IMR-90 (cell line): ENCODE data around the gene SERBP1. TPM values are rescaled to one million over a fixed set of nuclear protein-coding genes. Genes with fewer than 3 reads are reported as not detected.

Experiments
- ATAC-seq: fragments of 200-7000 bp; cut with Tn5 transposase; 2 replicates; pipeline ENCODE4 v1.9.1; 2020; ENCODE audit warnings: low read depth, mild to moderate bottlenecking, moderate library complexity
- BruUV-seq: library from RNA; stranded (reverse); fragments of 400-500 nt; replicated peaks from 2 replicates; lab custom pipeline; 2021; lab: Mats Ljungman, UMichigan
- CTCF ChIA-PET: fragments of 300-600 bp; formaldehyde crosslinking; extraction: SDS; loops from one replicate; lab custom pipeline; 2021; ENCODE audit warnings: antibody characterized with exemption; lab: Yijun Ruan, JAX
- POLR2A ChIA-PET: fragments of 300-600 bp; sonication (Branson Sonifier 250); formaldehyde crosslinking; loops from one replicate; lab custom pipeline; 2022; ENCODE audit warnings: antibody characterized with exemption; ENCODE audit not compliant: unreplicated experiment; lab: Charles Lee
- DNase-seq: peaks from one replicate; pipeline ENCODE4 v3.0.0; 2013
- H2AFZ ChIP-seq: replicated peaks from 2 replicates; pipeline ENCODE3; 2013; ENCODE audit warnings: low read length, mild to moderate bottlenecking; ENCODE audit not compliant: poor library complexity
- H2AK5ac ChIP-seq: 2 replicates; pipeline ENCODE4 v1.6.1; 2013; ENCODE audit warnings: low read depth, low read length, inconsistent platforms
- H2AK9ac ChIP-seq: replicated peaks from 2 replicates; pipeline ENCODE3; 2013; ENCODE audit warnings: mild to moderate bottlenecking, low read depth, low read length, moderate library complexity; ENCODE audit not compliant: poor library complexity
- H2BK120ac ChIP-seq: 2 replicates; pipeline ENCODE4 v1.6.1; 2013; ENCODE audit warnings: low read depth, low read length, inconsistent platforms
- H2BK15ac ChIP-seq: 3 replicates; pipeline ENCODE4 v1.6.1; 2013; ENCODE audit warnings: low read depth, low read length, inconsistent platforms
- H2BK20ac ChIP-seq: 2 replicates; pipeline ENCODE4 v1.6.1; 2013; ENCODE audit warnings: low read depth, mild to moderate bottlenecking, inconsistent platforms, low read length, moderate library complexity
- H2BK5ac ChIP-seq: 2 replicates; pipeline ENCODE4 v1.6.1; 2013; ENCODE audit warnings: mild to moderate bottlenecking, low read depth, low read length, inconsistent platforms; ENCODE audit not compliant: poor library complexity, severe bottlenecking
- H3K14ac ChIP-seq: replicated peaks from 2 replicates; pipeline ENCODE4 v1.6.1; 2013; ENCODE audit warnings: low read depth, low read length, inconsistent platforms
- H3K18ac ChIP-seq: 2 replicates; pipeline ENCODE4 v1.6.1; 2013; ENCODE audit warnings: low read depth, low read length, control low read depth
- H3K23ac ChIP-seq: 2 replicates; pipeline ENCODE4 v1.6.1; 2013; ENCODE audit warnings: low read depth, low read length, inconsistent platforms
- H3K27ac ChIP-seq: 2 replicates; pipeline ENCODE4 v1.5.1; 2013; ENCODE audit warnings: mild to moderate bottlenecking, control low read depth, low read length; ENCODE audit not compliant: insufficient read depth
- H3K27me3 ChIP-seq: 2 replicates; pipeline ENCODE4 v1.6.1; 2013; ENCODE audit warnings: low read length; ENCODE audit not compliant: control insufficient read depth, insufficient read depth
- H3K36me3 ChIP-seq: 2 replicates; pipeline ENCODE4 v1.6.1; 2013; ENCODE audit warnings: low read length, mixed read lengths; ENCODE audit not compliant: control insufficient read depth, insufficient read depth
- H3K4ac ChIP-seq: 2 replicates; pipeline ENCODE4 v1.6.1; 2013; ENCODE audit warnings: low read depth, low read length, inconsistent platforms
- H3K4me1 ChIP-seq: 2 replicates; pipeline ENCODE4 v1.6.1; 2013; ENCODE audit warnings: low read length, mixed read lengths; ENCODE audit not compliant: control insufficient read depth, insufficient read depth
- H3K4me2 ChIP-seq: 2 replicates; pipeline ENCODE4 v1.6.1; 2013; ENCODE audit warnings: low read depth, mild to moderate bottlenecking, control low read depth, low read length, moderate library complexity
- H3K4me3 ChIP-seq: 2 replicates; pipeline ENCODE4 v1.5.1; 2013; ENCODE audit warnings: low read depth, mild to moderate bottlenecking, control low read depth, low read length, moderate library complexity; ENCODE audit not compliant: insufficient read depth
- H3K56ac ChIP-seq: 2 replicates; pipeline ENCODE4 v1.6.1; 2013; ENCODE audit warnings: low read length, inconsistent platforms; ENCODE audit not compliant: insufficient read depth; ENCODE audit errors: extremely low read depth
- H3K79me1 ChIP-seq, 2 experiments: 2 replicates each; pipeline ENCODE4 v1.6.1; 2013; ENCODE audit warnings: low read length in 2 of 2, inconsistent platforms in 1 of 2, low read depth in 1 of 2
- H3K9ac ChIP-seq: 2 replicates; pipeline ENCODE4 v1.6.1; 2013; ENCODE audit warnings: low read depth, low read length, control low read depth
- H3K9me1 ChIP-seq: 2 replicates; pipeline ENCODE4 v1.6.1; 2013; ENCODE audit warnings: low read length, inconsistent platforms; ENCODE audit not compliant: insufficient read depth
- H3K9me3 ChIP-seq: 2 replicates; pipeline ENCODE4 v1.6.1; 2013; ENCODE audit warnings: low read length; ENCODE audit not compliant: control insufficient read depth, insufficient read depth
- H4K20me1 ChIP-seq: 2 replicates; pipeline ENCODE4 v1.6.1; 2013; ENCODE audit warnings: low read length, inconsistent platforms; ENCODE audit not compliant: insufficient read depth
- H4K5ac ChIP-seq: 2 replicates; pipeline ENCODE4 v1.6.1; 2013; ENCODE audit warnings: mild to moderate bottlenecking, low read depth, low read length, control low read depth
- H4K8ac ChIP-seq, 2 experiments: 2 replicates each; pipeline ENCODE4 v1.6.1; 2013; ENCODE audit warnings: low read depth in 2 of 2, low read length in 2 of 2, control low read depth in 1 of 2, inconsistent platforms in 1 of 2
- H4K91ac ChIP-seq: 2 replicates; pipeline ENCODE4 v1.6.1; 2013; ENCODE audit warnings: low read depth, low read length, inconsistent platforms; ENCODE audit not compliant: insufficient read depth
- CHD1 ChIP-seq: IDR thresholded peaks from 2 replicates; pipeline ENCODE4 v1.6.1; 2012; ENCODE audit warnings: low read depth, low read length, improper control_type of control experiment
- CTCF ChIP-seq: conservative IDR thresholded peaks from 2 replicates; pipeline ENCODE4 v1.5.1; 2012; ENCODE audit warnings: mild to moderate bottlenecking, low read depth, low read length, improper control_type of control experiment
- MAFK ChIP-seq: IDR thresholded peaks from 2 replicates; pipeline ENCODE4 v1.6.1; 2012; ENCODE audit warnings: low read depth, low read length, improper control_type of control experiment
- MXI1 ChIP-seq: IDR thresholded peaks from 2 replicates; pipeline ENCODE4 v1.6.1; 2012; ENCODE audit warnings: low read depth, mild to moderate bottlenecking, low read length, moderate library complexity, borderline replicate concordance
- RAD21 ChIP-seq: IDR thresholded peaks from 2 replicates; pipeline ENCODE4 v1.6.1; 2012; ENCODE audit warnings: low read length, improper control_type of control experiment
- USF2 ChIP-seq: fragments of 150-350 bp; IDR thresholded peaks from 2 replicates; pipeline ENCODE4 v1.6.1; 2017; ENCODE audit warnings: mild to moderate bottlenecking, antibody characterized with exemption, low read length, low read depth
- WGBS, 2 experiments: methylation state at CpG; one replicate each; pipeline versions ENCODE4 v1.1.5 to v1.1.7; 2013; ENCODE audit warnings: missing lambda C conversion rate in 2 of 2; ENCODE audit not compliant: insufficient read length in 1 of 2; ENCODE audit errors: extremely low coverage in 2 of 2; 5-methylcytosine and 5-hydroxymethylcytosine counted together
- dilution Hi-C: fragments of 300-500 bp; cut with HindIII; formaldehyde crosslinking; loops from one replicate; pipeline ENCODE4 v1.14.3; 2018; ENCODE audit warnings: low sequenced_read_pairs; ENCODE audit not compliant: unreplicated experiment
- in situ Hi-C: fragments of 300-500 bp; cut with MboI; formaldehyde crosslinking; loops from 3 replicates; pipeline ENCODE4 v1.14.3; 2019; ENCODE audit warnings: low sequenced_read_pairs, inconsistent platforms, mixed read lengths
- intact Hi-C: fragments of 100-400 bp; cut with micrococcal nuclease; formaldehyde crosslinking; loops from 2 replicates; pipeline ENCODE4 v1.10.0; 2022
- polyA plus RNA-seq, 3 experiments: library from polyadenylated mRNA; depleted of rRNA; stranded (reverse); fragments of >200 nt; gene quantifications; 2 replicates each; pipeline ENCODE4 v1.2.3, GENCODE V29; 2012; ENCODE audit warnings: low replicate concordance in 1 of 3
- total RNA-seq: library from RNA; depleted of rRNA; stranded (reverse); fragments of >200 nt; gene quantifications from 2 replicates; pipeline ENCODE4 v1.2.3, GENCODE V29; 2012

The SERBP1 gene
- total and polyA plus RNA-seq, 2 of the 4 experiments (the other 2 are of a cell fraction), result 94.1 to 153 TPM

GRCh38 chr1:67404212-67404620 lies 26.0 kb downstream of the SERBP1 start:
- H2AK9ac ChIP-seq, result no peak overlapping the region
- dilution Hi-C loops (no loop called here), in situ Hi-C loops (loop anchor here (25.0 kb wide), 1 partner anchor 358 kb away; no protein-coding TSS in a partner anchor), intact Hi-C loops (no loop called here)
- H3K36me3 ChIP-seq, result peaks cover 3% of the 10 kb centered on the region
- H2BK5ac ChIP-seq, result no peak overlapping the region
- H2AK5ac ChIP-seq, result no peak overlapping the region
- no peak overlapping the region for H3K4ac ChIP-seq
- no peak overlapping the region for H4K91ac ChIP-seq
- POLR2A ChIA-PET, result no interaction called here
- no peak overlapping the region for H3K14ac ChIP-seq
- 0 out of 2 replicates have a peak overlapping the region, but pooled peaks have one; percentile 41 for H3K23ac ChIP-seq
- no peak overlapping the region for H3K56ac ChIP-seq
- H2BK20ac ChIP-seq, result no peak overlapping the region
- no peak overlapping the region for H3K4me2 ChIP-seq
- H3K9me3 ChIP-seq, result no peaks in the 10 kb centered on the region
- no peak overlapping the region for H3K4me3 ChIP-seq
- no peaks in the 10 kb centered on the region for H3K27me3 ChIP-seq
- H2BK15ac ChIP-seq, result no peak overlapping the region
- no peak overlapping the region for H3K27ac ChIP-seq
- peak; percentile 46 for DNase-seq
- no peak overlapping the region for H2BK120ac ChIP-seq
- H3K4me1 ChIP-seq, result peaks cover 2% of the 10 kb centered on the region
- BruUV-seq, result no TSS peak
- no peak for TF ChIP-seq CHD1
- TF ChIP-seq MAFK, result no peak
- no peak for TF ChIP-seq CTCF
- no peak for TF ChIP-seq USF2
- TF ChIP-seq RAD21, result no peak
- TF ChIP-seq MXI1, result no peak
- ATAC-seq, result no peak
- WGBS, 2 experiments, result no CpG with 5 or more reads among the region's 5 CpGs
- H3K9ac ChIP-seq, result no peak overlapping the region
- 0 out of 2 replicates have a peak, but pooled peaks cover 5% of the 10 kb centered on the region for H3K9me1 ChIP-seq
- H4K20me1 ChIP-seq, result peaks cover 4% of the 10 kb centered on the region
- CTCF ChIA-PET, result no interaction called here
- no peak overlapping the region for H3K18ac ChIP-seq
- no peak overlapping the region for H2AFZ ChIP-seq
- no peak overlapping the region for H4K5ac ChIP-seq
- H4K8ac ChIP-seq, result no peak overlapping the region
- H3K79me1 ChIP-seq, result peaks cover 0 to 18% of the 10 kb centered on the region in 2 experiments; a peak in 2 of 4 replicates
